ACHN (cell line): Measurements from ENCODE around the gene ADARB1.
A peak's percentile ranks its signal among the peaks of the same experiment; 100 is the strongest.

Experiments used
- DNase-seq: peaks from one replicate; pipeline ENCODE4 v3.0.0-alpha.2; 2015
- in situ Hi-C: cut with HindIII; loops from 2 replicates; pipeline ENCODE4 v1.10.0; 2017; ENCODE audit warnings: low sequenced_read_pairs, low pct_ligation_motif_present, low pct_unique_long_range_greater_than_20kb

The ADARB1 gene

GRCh38 chr21:45085700-45086099 is 11.3 kb downstream of the ADARB1 start:
- in situ Hi-C loops = no loop called here
- no peak for DNase-seq

GRCh38 chr21:45086337-45086958 is 12.1 kb downstream of the ADARB1 start:
- in situ Hi-C loops = no loop called here
- DNase-seq = no peak

- DNase-seq = no peak
- in situ Hi-C loops = no loop called here
Observed at GRCh38 chr21:45087022-45087823, 12.8 kb downstream of the ADARB1 start.

GRCh38 chr21:45088116-45088515 is 13.7 kb downstream of the ADARB1 start:
- DNase-seq = no peak
- in situ Hi-C loops = no loop called here

GRCh38 chr21:45088729-45089128 is 14.3 kb downstream of the ADARB1 start:
- in situ Hi-C loops = no loop called here
- DNase-seq = no peak

- DNase-seq = no peak
- in situ Hi-C loops = no loop called here
Observed at GRCh38 chr21:45089964-45090363, 15.6 kb downstream of the ADARB1 start.

GRCh38 chr21:45090966-45091365 is 16.6 kb downstream of the ADARB1 start:
- in situ Hi-C loops = no loop called here
- no peak for DNase-seq

GRCh38 chr21:45091550-45092322 is 17.4 kb downstream of the ADARB1 start:
- in situ Hi-C loops = no loop called here
- no peak for DNase-seq

GRCh38 chr21:45093035-45093532 is 18.7 kb downstream of the ADARB1 start:
- no peak for DNase-seq
- in situ Hi-C loops = no loop called here

GRCh38 chr21:45094412-45094811 is 20.0 kb downstream of the ADARB1 start:
- no peak for DNase-seq
- in situ Hi-C loops = no loop called here

- in situ Hi-C loops = no loop called here
- DNase-seq = no peak
Observed at GRCh38 chr21:45095505-45095904, 21.1 kb downstream of the ADARB1 start.

- no peak for DNase-seq
- in situ Hi-C loops = no loop called here
Observed at GRCh38 chr21:45096217-45096616, 21.8 kb downstream of the ADARB1 start.

GRCh38 chr21:45097827-45098387 is 23.5 kb downstream of the ADARB1 start:
- in situ Hi-C loops = no loop called here
- no peak for DNase-seq

- DNase-seq = peak; percentile 30
- in situ Hi-C loops = no loop called here
Observed at GRCh38 chr21:45098867-45099266, 24.5 kb downstream of the ADARB1 start.

- no peak for DNase-seq
- in situ Hi-C loops = no loop called here
Observed at GRCh38 chr21:45099571-45099970, 25.2 kb downstream of the ADARB1 start.

- in situ Hi-C loops = no loop called here
- no peak for DNase-seq
Observed at GRCh38 chr21:45100866-45101265, 26.5 kb downstream of the ADARB1 start.

- DNase-seq = peak; percentile 56
- in situ Hi-C loops = no loop called here
Observed at GRCh38 chr21:45102391-45102932, 28.1 kb downstream of the ADARB1 start.

- DNase-seq = no peak
Observed at GRCh38 chr21:45103971-45104520, 29.7 kb downstream of the ADARB1 start.

More at GRCh38 chr21:45103971-45104520, 29.7 kb downstream of the ADARB1 start:
- in situ Hi-C loops = no loop called here
